Ectodermal cell (in vitro differentiated cells): ENCODE data around the gene P2RX1. TPM values are rescaled to one million over a fixed set of nuclear protein-coding genes. Genes with fewer than 3 reads are reported as not detected.

Experiments
- H3K27ac ChIP-seq: 2 replicates; pipeline ENCODE4 v1.7.0; 2013; ENCODE audit warnings: mild to moderate bottlenecking, low read depth, low read length; ENCODE audit not compliant: insufficient read depth, poor library complexity, severe bottlenecking
- H3K27me3 ChIP-seq: 2 replicates; pipeline ENCODE4 v1.7.0; 2013; ENCODE audit warnings: mild to moderate bottlenecking, low read length; ENCODE audit not compliant: insufficient read depth, control insufficient read depth, poor library complexity, severe bottlenecking
- H3K36me3 ChIP-seq: one replicate; pipeline ENCODE4 v1.7.0; 2013; ENCODE audit warnings: low read length; ENCODE audit not compliant: control insufficient read depth, insufficient read depth
- H3K4me1 ChIP-seq: one replicate; pipeline ENCODE4 v1.7.0; 2013; ENCODE audit warnings: low read length; ENCODE audit not compliant: control insufficient read depth, insufficient read depth
- H3K4me3 ChIP-seq: 2 replicates; pipeline ENCODE4 v1.7.0; 2013; ENCODE audit warnings: low read depth, low read length, control low read depth; ENCODE audit not compliant: insufficient read depth
- H3K9me3 ChIP-seq: 2 replicates; pipeline ENCODE4 v1.7.0; 2013; ENCODE audit warnings: mild to moderate bottlenecking, low read length, moderate library complexity; ENCODE audit not compliant: control insufficient read depth
- WGBS, 2 experiments: methylation state at CpG; one replicate each; pipeline ENCODE4 v1.1.7; 2013; ENCODE audit warnings: missing lambda C conversion rate in 2 of 2; 5-methylcytosine and 5-hydroxymethylcytosine counted together
- polyA plus RNA-seq, 4 experiments: library from polyadenylated mRNA; stranded (reverse); fragments of 50-300 nt; gene quantifications; one replicate each; pipeline ENCODE4 v1.2.3, GENCODE V29; 2013

The P2RX1 gene
- polyA plus RNA-seq (2013, experiment 1 of 4): not detected
- polyA plus RNA-seq (2013, experiment 2 of 4): not detected
- polyA plus RNA-seq (2013, experiment 3 of 4): not detected
- not detected for polyA plus RNA-seq (2013, experiment 4 of 4)

DNA sequence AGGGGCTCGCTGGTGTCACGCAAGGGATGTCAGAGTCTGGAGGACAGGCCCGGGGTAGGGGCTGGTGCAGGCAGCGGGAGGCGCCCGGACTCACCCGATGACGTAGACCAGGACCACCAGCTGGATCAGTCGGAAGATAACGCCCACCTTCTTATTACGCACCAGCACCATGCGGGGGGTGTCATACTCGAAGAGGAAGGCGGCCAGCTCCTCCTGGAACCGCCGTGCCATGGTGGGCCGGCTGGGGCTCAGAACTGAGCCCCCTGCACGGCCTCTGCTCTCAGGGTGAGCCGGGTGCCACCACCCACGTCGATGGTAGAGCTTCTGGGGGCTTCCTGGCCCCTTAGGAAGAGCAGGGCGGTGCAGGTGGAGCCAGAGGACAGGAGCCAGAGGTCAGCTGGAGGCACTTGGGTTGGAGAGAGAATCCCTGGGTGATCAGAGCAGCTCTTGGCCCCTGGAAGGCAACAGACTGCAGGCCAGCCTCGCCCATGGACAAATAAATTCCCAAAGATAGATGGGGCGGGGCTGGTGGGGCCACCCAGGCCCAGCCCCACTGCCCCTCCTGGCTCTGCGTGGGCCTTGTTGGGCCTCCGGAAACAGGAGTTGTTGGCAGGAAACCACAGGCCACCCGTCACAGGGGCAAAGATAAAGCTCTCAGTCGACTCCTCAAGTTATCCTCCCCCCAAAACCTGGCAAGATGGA lies at the start of gene P2RX1:
TSS of gene P2RX1 (minus strand) at position 471 of the 702 bp plus-strand sequence. CDS start at position 231, 240 bp downstream.
- WGBS, 2 experiments: 92 to 93% methylated on average over 28 of the region's 28 CpGs
- no peaks in the 10 kb centered on the region for H3K9me3 ChIP-seq
- H3K4me1 ChIP-seq: no peaks in the 10 kb centered on the region
- no peak within 1 kb of the TSS for H3K27ac ChIP-seq
- no peaks in the 10 kb centered on the region for H3K36me3 ChIP-seq
- H3K27me3 ChIP-seq: no peaks in the 10 kb centered on the region
- H3K4me3 ChIP-seq: no peak within 1 kb of the TSS

DNA sequence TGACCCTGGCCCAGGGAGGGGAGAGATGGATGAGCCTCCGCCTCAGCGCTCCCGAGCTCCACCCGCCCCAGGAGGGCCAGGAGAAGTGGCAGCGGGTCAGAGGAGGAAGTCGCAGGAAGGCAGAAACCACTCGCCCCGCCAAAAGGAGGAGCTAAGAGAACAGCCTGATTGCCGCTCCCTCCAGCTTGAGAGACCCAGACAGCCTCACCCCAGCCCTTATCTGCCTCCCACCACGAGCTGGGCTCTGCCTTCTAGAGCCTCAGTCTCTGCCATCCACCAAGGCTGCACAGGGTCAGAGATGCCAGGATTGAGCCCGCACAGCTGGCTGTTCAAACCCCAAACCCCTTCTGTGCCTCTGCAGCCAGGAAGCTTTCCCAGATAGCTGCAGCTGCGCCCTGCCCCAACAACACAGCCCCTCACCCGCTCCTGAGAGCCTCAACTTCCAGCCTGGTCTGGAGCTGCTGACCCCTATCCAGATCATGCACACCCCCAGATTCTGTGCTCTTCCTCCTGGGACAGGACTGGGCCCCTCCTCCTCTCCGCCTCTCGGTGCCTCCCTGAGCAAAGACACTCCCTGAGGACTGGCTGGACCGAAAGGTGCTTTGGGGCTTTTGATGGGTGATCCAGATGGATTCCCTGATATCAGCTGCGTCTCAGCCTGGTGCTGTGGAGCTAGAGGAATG lies 49.0 kb upstream of the P2RX1 start:
- Histone ChIP-seq H3K4me3 (peak overlapping the region; percentile 6), H3K27me3 (peaks cover 51% of the 10 kb centered on the region), H3K4me1 (peaks cover 11% of the 10 kb centered on the region), H3K9me3 (no peaks in the 10 kb centered on the region), H3K27ac (no peak overlapping the region), H3K36me3 (no peaks in the 10 kb centered on the region)
- 12 to 17% methylated on average over 17 of the region's 17 CpGs for WGBS, 2 experiments

- H3K4me3 ChIP-seq: peak within 1 kb of the TSS; percentile 18
Measured at GRCh38 chr17:3964203-3965117, 48.2 kb upstream of the P2RX1 start, which contains the start of gene ATP2A3. Gene ATP2A3, minus strand, starts transcription at chr17:3964437. Its CDS starts 146 bp downstream, at chr17:3964291.

GRCh38 chr17:3963237-3964201 lies 47.3 kb upstream of the P2RX1 start:
- Histone ChIP-seq H3K4me1 (peaks cover 11% of the 10 kb centered on the region), H3K36me3 (no peaks in the 10 kb centered on the region), H3K9me3 (no peaks in the 10 kb centered on the region), H3K4me3 (no peak overlapping the region), H3K27me3 (peaks cover 51% of the 10 kb centered on the region), H3K27ac (no peak overlapping the region)
- 10% methylated on average over 64 of the region's 64 CpGs for WGBS, 2 experiments

More at GRCh38 chr17:3964203-3965117, 48.2 kb upstream of the P2RX1 start, which contains the start of gene ATP2A3:
- WGBS, 2 experiments: 1% methylated on average over 91 to 92 of the region's 92 CpGs
- Histone ChIP-seq H3K36me3 (no peaks in the 10 kb centered on the region), H3K4me1 (peaks cover 11% of the 10 kb centered on the region), H3K9me3 (no peaks in the 10 kb centered on the region), H3K27me3 (peaks cover 51% of the 10 kb centered on the region), H3K27ac (no peak within 1 kb of the TSS)

GRCh38 chr17:3962965-3963236 lies 46.6 kb upstream of the P2RX1 start:
- Histone ChIP-seq H3K4me3 (no peak overlapping the region), H3K36me3 (no peaks in the 10 kb centered on the region), H3K4me1 (peaks cover 11% of the 10 kb centered on the region), H3K27ac (no peak overlapping the region), H3K27me3 (peaks cover 51% of the 10 kb centered on the region), H3K9me3 (no peaks in the 10 kb centered on the region)

- 87 to 89% methylated on average over 11 of the region's 11 CpGs for WGBS, 2 experiments
- peaks cover 51% of the 10 kb centered on the region for H3K27me3 ChIP-seq
Measured at GRCh38 chr17:3962217-3962964, 46.1 kb upstream of the P2RX1 start.

GRCh38 chr17:3961564-3962047 lies 45.3 kb upstream of the P2RX1 start:
- 76 to 79% methylated on average over 5 of the region's 5 CpGs for WGBS, 2 experiments
- peaks cover 51% of the 10 kb centered on the region for H3K27me3 ChIP-seq

More at GRCh38 chr17:3962217-3962964, 46.1 kb upstream of the P2RX1 start:
- Histone ChIP-seq H3K9me3 (no peaks in the 10 kb centered on the region), H3K4me3 (no peak overlapping the region), H3K36me3 (no peaks in the 10 kb centered on the region), H3K27ac (no peak overlapping the region), H3K4me1 (peaks cover 11% of the 10 kb centered on the region)

GRCh38 chr17:3960764-3961163 lies 44.5 kb upstream of the P2RX1 start:
- Histone ChIP-seq H3K27me3 (peaks cover 51% of the 10 kb centered on the region), H3K4me3 (no peak overlapping the region), H3K9me3 (no peaks in the 10 kb centered on the region), H3K4me1 (peaks cover 22% of the 10 kb centered on the region), H3K36me3 (no peaks in the 10 kb centered on the region), H3K27ac (no peak overlapping the region)
- 88 to 89% methylated on average over 14 of the region's 14 CpGs for WGBS, 2 experiments

More at GRCh38 chr17:3961564-3962047, 45.3 kb upstream of the P2RX1 start:
- Histone ChIP-seq H3K4me1 (peaks cover 16% of the 10 kb centered on the region), H3K9me3 (no peaks in the 10 kb centered on the region), H3K4me3 (no peak overlapping the region), H3K27ac (no peak overlapping the region), H3K36me3 (no peaks in the 10 kb centered on the region)
